Activated CD4-positive, alpha-beta T cell treated with anti-CD3 and anti-CD28 coated beads for 48 hours (primary cell): Measurements from ENCODE around the gene PNPLA5.
"Not testable (repeated sequence)": the region's sequence is repeated elsewhere in the genome, so short reads cannot be mapped to it uniquely, and the experiment has no call there.

Experiments used
- DNase-seq: peaks from one replicate; pipeline ENCODE4 v3.0.0-alpha.2; 2020

The PNPLA5 gene

DNA sequence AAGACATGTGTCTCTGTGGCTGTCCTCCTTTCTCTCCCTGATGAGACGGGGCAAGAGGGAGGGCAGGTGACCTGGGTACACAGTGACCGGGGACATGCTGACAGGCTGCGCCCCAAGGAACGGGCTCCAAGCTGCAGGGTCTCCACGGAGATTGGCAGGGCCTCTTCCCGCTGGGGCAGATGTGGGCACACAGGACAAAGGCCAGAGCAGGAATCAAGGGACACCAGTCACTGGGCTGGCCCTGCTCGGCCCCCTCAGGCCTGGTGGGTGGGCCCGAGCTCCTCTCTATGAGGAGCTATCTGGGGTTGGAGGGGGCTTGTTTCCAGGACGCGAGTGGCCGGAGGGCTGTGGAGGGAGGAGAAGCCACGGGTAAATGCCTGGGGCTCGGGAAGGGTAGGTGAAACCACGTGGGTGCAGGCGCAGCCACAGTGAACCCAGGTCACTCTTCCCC lies 11.2 kb downstream of the PNPLA5 start:
- DNase-seq, result no peak

DNA sequence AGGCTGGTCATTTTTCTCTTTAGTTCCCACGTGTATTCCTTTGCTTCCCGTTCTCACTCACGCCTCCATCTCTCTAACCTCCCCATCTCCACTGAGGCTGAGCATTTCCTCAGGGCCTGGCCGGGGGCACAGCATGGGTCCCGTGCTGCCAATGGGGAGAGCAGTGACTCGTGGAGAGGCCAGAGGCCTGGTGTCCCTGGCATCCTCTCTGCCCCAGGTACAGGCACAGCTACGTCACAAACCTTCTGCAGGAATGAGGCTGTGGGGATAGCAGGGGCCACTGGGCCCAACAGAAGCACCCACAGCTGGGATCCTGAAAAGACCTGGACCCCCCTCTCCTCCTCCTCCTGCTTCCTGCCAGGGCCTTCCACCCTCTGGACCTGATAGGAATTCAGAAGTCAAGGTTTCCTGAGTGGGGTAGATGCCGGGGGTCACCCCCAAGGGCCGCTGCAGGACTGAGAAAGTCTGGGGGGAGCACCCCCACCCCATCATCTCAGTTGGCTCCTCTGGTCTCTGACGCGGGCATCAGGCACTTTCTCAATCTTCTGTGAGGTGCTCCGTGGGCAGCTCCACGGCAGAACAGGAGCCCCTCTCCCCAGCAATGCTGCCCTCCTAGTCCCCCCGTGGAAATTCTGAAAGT lies 11.8 kb downstream of the PNPLA5 start:
- no peak for DNase-seq

DNA sequence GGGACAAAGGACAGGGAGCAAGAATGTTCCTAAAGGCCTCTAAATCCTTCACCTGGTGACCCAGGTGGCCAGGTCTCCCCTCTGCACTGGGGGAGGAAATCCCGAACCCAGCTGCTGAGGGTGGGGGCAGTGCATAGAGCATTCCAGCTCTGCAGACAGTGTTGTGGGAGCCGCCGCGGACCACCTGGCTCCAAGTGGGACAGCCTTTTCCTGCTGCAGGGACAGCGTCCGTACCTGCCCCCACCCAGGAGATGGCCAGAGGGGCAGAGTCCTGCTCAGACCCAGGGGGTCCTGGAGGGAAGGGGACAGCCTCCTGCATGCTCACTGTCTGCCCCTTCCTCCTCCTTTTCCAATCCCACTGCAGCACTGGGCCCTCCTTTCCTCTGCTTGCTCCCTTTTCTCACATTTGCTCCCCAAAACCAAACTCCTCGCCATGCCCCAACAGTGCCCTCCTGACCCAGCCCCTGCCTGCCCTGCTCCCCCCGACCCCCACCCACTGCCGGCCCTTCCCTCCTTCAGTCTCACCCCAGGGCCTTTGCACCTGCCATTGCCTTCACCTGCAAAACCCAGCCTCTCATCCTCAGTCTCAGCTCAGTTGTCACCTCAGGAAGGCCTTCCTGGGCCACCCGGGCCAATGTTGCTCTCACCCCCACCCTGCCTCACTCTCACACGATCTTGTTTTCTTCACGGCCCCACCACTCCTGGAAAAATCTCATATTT lies 12.8 kb downstream of the PNPLA5 start:
- DNase-seq, result no peak

DNA sequence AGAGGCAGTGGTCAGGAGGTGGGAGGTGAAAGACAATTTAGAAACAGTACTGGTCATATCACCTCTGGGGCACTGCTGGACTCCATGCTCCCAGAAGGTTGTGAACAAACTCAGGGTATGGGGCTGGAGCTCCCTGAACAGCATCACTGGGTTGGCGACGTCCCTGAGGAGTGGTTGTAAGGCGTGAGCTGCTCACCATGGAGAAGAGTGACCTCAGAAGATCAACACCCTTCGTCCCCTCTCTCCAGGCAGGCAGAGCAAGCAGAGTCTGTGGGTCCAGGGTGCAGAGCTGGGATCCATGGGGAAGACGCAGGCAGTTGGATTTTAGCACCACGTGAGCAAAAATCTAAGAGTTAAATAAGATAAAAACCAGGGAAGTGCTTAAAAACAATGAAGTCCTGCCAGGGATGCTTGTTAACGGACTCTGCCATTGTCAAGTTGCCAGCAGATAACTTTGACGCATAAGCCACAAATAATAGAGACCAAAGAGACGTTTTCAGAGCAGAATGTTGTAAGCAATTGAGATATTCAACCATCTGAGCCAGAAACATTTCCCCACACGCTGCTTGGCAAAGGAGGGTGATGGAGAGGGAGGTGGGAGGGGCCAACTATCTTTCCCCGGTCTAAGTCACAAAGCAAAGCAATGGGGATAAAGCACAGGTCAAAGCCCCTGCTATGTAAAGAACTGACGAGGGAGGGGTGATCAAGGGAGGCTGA lies 13.6 kb downstream of the PNPLA5 start:
- no peak for DNase-seq

DNA sequence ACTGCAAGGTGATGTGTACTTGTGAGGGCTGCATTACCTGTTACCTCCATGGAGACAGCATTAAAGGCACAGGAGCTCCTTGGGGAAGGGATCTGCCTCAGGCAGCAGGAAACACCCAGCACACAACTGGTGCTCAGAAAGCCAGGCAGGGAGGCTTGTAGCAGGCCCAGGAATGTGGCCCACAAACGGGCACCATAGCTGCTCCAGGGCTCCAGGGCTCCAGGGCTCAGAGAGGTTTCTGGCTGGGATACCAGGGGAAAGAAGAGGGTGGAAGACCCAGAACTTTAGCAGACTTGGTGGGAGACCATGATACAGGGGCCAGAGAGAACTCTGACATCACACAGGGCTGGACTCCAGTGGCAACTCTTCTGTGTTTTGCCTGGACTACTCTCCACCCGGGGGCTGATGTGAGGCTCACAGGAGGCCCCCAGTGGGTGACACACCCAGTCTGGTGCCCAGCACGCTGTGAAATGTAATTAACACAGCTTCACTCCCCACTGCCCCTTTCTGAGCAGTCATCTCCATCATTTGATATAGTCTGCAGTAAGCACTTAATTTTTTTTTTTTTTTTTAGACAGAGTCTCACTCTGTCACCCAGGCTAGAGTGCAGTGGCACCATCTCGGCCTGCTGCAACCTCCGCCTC lies 14.8 kb downstream of the PNPLA5 start:
- DNase-seq, result no peak

DNA sequence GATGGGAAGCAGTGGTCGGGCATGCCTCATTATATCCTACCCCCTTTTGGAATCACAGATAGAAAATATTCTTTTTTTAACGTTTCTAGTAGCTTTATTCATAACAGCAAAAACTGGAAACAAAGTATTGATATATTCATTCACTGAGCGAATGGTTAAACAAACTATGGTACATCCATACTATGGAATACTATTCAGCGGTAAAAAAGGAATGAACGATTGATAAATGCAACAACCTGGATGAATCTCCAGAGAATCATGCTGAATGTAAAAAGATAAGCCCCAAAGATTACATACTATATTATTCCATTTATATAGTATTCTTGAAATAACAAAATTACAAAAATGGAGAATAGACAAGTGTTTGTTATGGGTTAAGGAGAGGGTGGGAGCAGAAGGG lies 22.0 kb downstream of the PNPLA5 start:
- DNase-seq, result no peak

DNA sequence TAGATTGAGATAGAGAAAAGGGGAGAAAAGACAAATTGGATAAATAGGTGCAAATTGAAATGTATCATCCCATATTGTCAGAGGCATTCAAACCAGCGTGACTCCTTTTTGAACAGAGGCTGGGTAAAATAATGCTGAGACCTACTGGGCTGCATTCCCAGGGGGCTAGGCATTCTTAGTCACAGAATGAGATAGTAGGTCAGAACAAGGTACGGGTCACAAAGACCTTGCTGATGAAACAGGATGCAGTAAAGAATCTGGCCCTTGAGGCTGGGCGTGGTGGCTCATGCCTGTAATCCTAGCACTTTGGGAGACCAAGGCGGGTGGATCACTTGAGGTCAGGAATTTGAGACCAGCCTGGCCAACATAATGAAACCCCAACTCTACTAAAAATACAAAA lies 22.8 kb downstream of the PNPLA5 start:
- DNase-seq, result not testable (repeated sequence)

DNA sequence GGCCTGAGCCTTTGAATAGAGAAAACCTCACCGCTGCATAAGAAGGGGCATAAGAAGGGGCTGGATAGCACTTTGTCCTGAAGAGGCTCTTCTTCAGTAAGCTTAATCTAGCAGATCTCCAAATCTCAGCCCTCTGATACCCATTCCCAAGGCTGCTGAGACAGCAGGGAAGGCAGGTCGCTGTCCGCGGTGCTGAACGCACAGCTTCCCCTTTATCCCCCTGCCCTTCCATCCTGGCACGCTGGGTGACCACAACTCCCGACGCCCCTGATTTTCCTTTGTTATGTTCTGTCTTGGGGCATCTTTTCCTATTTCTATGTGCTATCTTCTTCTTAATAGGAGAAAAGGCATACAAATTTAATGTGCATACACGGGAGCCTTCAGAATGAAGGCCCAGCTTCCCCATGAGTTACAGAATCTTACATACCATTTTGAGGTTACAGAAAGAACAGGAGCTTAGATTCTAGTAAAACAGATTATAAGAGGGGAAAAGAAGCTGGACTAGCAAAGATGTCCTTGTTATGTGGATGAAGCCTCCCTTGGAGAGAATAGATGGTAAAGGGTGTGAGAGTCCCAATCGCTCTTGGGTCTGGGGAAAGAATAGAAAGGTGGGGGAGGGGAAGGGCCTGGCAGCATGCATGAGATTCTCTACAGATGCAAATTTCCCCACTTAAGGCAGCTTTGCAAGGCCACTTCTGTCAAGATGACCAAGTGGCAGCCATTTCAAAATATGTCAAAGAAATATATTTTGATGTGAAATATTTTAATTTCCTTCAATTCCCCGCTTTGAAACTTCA lies 23.8 kb downstream of the PNPLA5 start:
- peak; percentile 26 for DNase-seq

DNA sequence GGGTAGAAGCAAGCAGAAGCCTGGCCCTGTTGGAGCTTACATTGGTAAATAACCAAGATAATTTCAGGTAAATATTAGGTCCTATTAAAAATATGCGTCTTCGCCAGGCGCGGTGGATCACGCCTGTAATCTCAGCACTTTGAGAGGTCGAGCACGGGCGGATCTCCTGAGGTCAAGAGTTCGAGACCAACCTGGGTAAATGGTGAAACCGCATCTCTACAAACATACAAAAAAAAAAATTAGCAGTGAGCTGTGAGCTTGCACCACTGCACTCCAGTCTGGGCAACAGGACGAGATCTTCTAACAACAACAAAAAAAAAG lies 29.0 kb downstream of the PNPLA5 start:
- no peak for DNase-seq

DNA sequence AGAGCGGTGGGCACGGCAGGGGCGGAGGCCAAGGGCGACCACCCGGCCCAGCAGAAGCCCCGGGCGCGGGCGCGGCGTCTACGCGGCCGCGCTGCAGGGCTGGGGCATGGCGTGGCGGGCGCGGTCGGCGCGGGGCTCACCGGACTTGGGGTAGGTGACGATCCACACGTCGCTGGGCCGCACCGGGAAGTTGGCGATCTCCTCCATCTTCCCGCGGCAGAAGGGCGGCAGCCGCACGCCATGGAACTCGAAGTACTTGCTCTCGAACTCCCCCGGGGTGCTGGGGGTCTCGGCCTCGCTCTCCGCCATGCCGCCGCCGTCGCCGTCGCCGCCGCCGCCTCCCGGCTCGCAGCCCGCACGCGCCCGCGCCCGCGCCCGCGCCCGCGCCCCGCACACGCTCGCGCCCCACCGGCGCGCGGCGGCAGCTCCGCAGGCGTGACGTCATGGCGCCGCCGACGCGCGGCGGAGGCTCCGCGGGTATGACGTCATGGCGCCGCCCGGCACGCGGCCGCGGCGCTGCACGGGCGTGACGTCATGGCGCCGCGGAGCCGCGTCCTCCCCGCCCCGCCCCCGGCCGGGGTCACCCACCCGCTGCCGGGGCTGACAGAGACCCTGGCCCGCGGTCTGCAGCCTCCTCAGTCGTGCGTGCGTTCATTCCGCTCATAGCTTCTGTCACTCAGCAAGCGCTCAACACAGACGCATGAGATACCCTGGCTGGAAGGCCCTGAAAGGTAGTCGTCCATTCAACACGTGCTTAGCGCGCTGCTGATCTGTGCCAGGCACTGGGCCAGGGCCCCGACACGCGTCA lies 29.5 kb downstream of the PNPLA5 start, which contains the start of gene SULT4A1:
Gene SULT4A1, minus strand, starts transcription at position 440 of the 808 bp plus-strand sequence. Its CDS starts 131 bp downstream, at position 309.
- no peak for DNase-seq

DNA sequence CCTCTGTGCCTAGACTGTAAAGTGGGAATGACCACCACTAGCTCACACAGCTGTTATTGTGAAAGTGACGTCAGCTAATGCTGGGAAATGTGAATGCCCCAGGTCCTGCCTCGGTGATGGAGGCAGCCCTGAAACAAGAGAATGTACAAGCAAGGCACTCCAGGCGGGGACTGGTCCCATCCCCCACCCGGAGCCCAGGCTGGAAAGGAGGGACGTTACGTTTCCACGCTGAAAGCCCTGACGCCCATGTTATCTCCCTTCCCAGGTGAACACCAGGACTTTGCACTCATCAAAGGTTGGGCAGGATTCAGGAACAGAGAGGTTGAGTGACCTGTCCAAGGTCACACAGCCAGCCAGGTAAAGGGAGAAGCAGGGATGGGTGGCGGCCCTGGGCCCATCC lies 30.3 kb downstream of the PNPLA5 start:
- DNase-seq, result no peak

DNA sequence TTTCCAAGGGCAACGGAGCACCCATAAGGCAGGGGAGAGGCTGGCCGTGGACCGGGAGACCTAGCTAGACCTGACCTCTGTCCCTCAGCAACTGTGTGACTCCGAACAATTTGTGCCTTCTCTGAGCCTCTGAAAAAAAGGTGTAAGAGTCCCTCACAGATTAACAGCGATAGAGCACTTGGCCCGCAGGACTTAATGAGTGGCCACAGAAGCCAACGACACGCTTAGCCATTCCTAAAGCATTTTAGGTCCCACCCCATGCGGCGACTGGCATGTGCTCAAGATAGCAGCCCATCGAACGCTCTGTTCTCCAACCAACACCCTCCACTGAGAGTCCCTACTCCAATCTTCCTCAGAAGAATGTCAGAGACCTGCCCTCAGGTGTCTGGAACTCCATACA lies 31.0 kb downstream of the PNPLA5 start:
- no peak for DNase-seq

DNA sequence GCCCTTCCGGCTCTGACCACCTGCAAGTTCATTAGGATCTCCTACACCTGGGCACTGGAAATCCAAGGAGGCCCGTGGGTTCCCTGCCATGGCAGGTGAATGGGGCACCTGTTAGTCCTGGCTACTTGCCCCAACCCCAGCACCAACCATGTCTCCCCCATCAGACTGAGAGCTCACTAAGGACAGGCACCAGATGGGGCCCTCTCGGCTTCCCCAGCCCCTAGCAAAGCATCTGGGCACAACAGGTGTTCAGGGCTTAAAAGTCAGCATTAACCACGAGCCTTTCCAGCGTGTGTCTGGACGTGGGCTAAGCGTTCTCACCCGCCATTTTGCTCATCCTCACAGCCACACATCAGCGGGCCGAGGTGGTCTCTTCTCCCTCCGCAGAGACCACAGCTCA lies 31.7 kb downstream of the PNPLA5 start:
- no peak for DNase-seq

DNA sequence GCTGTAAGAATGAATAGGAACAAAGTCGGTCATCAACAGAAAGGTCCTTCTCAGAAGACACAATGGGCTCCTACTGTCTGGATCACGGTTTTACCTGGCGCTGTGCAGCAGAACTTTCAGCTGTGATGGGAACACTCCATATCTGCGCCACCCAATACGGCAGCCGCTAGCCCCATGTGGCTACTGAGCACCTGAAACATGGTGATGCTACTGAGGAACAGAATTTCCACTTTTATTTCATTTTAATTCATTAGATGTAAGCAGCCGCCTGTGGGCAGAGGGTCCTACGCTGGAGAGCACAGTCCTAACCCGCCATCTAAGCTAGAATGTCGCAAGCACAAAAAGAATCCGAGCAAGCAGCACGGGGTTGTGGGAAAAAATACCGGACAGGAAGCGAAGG lies 32.2 kb downstream of the PNPLA5 start:
- no peak for DNase-seq

DNA sequence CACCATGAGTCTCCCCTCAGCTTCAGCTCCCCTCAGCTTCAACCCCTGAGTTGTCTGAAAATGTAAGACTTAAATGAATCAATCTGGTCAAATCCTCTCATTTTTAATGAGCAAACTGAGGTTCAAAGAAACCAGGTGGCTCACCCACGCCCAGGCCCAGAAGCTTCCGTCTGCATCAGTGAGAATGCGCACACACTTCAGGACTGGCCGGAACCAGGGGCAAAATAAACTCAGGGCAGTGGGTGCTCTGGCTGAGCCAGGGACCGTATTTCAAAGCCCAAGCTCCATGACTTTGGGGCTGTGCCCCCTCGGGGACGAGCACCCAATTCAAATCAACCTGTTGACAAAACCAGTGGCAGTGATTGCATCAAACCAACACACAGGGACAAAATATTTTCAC lies 32.6 kb downstream of the PNPLA5 start:
- DNase-seq, result no peak

DNA sequence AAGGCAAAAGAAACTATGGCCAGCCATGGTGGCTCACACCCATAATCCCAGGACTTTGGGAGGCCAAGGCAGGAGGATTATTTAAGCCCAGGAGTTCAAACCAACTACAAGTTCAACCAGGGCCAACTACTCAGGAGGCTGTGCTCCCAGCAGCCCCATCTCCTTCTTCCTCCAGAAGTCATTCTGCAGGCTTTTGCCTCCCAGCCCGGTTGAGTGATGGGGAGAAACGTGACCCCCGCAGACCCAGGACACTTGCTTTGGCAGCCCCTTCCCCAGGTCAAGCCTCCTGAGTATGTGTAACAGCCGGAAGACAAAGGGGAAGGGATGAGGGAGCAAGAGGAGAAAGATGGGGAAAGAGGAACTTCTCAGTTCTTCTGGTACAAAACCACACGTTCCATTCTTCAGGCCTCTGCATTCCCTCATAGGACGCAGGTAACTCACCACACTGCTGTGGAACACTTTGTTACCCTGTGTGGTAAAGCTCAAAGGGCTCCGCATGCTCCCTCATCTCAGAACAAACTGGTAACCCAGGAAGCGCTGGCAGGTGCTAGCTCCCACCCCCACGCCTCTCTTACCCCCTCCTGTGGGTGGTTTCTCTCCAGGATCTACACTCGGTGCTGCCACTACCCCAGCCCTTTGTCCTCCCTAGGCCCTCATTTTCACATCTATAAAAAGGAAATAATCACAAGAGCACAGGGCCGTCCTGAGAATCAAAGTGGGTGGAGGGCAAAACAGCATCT lies 33.5 kb downstream of the PNPLA5 start:
- DNase-seq, result no peak

DNA sequence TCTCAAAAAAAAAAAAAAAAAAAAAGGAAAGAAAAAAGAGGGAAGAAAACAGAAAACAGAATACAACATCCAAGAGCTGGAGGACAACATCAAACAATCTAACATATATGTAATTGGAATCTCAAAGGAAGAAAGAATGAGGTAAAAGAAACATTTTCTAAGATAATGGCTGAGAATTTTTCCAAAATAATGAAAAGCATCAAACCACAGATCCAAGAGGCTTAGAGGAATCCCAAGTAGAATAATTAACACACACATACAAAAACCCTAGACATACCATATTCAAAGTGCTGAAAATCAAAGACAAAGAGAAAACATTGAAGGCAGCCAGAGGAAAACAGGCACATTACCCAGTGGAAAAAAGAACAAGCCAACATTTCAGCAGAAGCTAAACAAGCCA lies 34.4 kb downstream of the PNPLA5 start:
- no peak for DNase-seq

DNA sequence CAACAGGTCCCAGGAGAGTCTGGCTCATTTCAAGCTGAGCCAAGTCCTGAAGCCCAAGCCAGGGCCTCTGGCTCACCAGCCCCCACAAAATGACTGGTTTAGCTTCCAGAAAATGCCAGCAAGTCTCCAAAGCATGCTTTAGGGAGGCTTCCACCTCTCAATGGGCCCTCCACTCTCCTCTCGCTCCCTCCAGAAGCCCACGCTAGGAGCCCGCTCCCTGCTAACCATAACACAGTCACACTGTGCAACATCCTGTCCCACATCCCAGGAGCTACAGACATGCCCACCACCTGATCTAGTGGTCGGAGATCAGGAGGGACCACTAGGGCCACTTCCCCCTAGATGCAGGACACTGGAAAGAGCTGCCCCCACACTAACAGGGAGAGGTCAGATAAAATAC lies 36.4 kb downstream of the PNPLA5 start:
- DNase-seq, result no peak

DNA sequence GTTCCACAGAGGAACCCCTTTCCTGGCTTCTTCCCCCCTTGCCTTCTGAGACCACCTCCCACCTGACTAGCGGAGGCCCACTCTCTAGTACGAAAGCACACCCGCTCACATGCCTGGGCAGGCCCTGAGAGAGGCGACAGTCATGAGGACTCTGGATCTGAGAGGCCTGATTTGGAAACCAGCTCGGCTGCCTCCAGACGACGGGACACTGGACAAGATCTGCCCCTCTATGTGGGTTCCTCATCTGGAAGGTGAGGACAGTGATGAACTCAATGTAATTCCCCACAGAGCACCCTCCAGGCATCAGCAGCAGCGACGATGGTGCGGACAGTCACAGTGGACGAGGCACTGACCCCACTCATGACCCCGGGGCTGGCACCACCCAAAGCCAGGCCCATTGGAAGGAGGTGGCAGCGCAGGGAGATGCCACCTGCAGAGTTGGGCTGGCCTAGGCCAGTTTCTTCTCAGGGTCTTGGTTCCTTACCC lies 37.0 kb downstream of the PNPLA5 start:
- no peak for DNase-seq

DNA sequence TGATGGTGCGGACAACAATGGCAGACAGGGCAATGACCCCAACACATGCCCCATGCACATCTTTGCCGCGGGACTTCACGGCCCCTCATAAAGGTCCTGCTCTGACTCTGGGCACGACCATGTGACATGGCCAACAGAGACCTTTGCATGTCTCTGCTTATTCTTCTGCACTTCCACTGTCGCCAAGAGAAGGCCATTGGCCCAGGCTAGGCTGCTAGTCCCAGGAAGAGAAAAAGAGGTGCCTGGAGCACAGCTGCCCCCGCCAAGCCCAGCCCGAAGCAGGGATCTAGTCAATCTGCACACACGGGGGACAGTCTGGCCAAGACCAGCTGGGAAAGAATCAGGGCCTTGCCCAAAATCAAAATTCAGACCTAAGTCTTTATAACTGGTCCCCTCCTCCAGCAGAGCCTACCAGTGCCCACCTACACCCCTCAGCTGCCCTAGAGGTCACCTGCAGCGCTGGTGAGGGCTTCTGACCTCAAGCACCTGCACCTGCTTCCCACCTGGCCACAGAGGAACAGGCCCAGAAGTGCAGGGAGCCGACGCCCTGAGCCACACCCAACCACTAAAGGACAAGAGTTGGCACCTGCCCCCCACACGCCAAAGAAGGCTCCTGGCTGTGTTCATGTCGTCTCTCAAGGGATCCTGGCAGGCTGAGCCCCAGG lies 37.6 kb downstream of the PNPLA5 start:
- no peak for DNase-seq
